ENCODE data around the gene ZNF546.
"Not testable (repeated sequence)": the region's sequence is repeated elsewhere in the genome, so short reads cannot be mapped to it uniquely, and the experiment has no call there.

ZNF546 gene

DNA sequence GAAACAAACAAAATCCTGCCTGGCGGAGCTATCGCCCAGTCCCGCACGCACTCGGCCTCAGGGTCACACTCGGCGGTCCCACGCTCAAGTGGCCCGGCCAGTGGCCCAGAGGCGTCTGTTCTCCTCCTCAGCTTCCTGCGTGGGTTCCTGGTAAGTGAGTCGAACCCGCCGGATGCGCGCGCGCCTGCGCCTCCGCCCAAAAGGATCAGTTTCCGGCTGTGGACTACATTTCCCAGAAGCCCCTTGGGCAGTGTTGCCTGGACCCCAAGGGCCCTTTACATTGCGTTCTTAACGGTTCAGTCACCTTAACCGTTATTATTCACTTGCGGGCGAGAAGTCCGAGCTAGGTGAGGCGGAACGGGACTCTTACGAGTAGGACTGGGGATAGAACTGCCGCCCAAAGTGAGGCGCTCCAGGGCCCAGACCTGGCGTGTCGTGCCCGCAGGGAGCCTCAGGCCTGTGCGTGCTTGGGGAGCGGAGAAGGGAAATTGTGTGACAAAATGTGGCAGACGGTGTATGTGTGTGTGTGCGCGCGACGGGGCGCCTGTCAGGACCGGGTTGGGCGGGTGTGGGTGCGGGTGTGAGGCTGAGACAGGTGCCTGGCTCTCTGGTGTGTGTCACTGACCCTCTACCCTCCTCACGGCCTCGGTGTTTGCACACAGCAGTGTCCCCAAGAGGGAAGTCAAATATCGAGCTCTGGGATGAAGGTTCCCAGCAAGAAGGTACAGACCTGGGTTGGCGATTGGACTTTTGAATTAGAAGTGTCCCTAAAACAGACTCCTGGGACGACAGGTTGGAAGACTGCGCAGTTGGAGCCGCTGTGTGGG lies at the start of gene ZNF546:
TSS of gene ZNF546 (plus strand) at position 250 of the 827 bp plus-strand sequence. CDS start 1,267 bp downstream, outside the sequence.
- FAIRE-seq, result peak; percentile 56

DNA sequence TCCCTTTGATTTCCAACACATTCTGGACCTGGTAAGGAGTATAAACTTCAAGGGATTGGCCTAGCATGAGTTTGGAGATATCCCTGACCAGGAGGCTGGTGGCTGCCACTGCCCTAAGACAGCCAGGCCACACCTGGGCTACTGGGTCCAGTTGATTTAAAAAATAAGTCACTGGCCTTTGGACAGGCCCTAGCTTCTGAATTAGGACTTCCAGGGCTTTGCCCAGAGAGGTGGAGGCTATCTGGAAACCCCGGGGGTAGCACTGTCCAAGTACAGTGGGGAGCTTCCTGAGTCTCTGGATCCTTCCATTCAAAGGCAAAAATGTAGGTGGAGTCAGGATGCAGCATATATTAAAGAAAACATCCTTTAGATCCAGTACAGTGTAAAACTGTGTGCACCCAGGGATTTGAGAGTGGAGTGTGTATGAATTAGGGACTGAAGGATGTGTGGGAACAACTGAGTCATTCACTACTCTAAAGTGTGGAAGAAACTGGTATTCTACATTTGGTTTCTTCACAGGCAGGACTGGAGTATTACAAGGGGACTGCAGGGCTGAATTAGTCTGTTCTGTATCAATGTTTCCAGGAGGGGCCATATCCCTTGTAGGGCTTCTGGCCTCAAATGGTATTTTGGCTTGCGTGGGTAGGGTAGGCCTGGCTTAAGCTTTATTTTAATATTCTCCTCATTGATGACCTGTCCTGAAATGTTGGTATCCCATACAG lies 47.7 kb upstream of the ZNF546 start:
- no peak for FAIRE-seq

DNA sequence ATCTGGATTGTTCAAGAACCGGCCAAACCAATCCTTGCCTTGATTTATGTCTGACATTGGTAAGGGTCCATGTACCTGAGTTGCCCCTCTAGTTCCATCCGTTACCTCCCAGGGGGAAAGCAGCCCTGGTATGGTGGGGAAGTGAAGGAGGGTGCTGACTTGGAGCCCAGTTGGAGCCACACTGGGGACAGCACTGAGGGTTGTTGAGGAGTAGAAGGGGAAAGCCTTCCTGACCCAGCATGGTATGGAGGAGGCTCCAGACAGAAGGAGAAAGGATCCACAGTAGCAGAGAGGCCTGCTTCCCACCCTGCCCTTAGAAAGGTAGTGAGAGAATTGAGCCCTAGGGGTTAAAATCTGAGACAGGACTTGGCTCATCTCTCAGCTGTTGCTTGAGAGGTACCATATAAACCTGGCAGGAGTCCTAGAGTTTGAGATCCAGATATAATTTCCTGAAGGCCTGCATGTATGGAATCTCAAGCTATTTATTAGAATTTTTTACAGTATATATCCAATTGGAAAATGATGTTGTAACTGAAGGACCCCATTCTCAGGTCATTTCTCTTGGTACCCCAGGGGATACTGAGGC lies 45.7 kb upstream of the ZNF546 start:
- FAIRE-seq, result no peak

DNA sequence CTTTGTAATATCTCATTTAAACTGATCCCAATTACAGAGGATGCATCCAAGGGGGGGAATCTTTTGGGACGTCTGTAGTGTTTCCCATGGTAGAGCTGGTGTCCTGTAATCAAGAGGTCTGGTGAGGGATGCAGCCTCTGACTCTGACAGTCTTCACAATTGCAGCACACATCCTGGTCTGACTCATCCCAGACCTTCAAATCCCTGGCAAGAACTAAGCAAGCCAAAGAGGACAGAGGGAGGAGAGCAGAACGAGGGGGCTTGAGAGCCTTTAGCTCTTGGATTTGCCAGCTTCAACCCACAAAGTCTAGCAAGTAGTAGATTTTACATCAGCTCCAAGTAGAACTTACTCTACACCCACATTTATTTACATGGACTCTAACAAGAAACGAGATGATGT lies 45.2 kb upstream of the ZNF546 start:
- FAIRE-seq, result no peak

DNA sequence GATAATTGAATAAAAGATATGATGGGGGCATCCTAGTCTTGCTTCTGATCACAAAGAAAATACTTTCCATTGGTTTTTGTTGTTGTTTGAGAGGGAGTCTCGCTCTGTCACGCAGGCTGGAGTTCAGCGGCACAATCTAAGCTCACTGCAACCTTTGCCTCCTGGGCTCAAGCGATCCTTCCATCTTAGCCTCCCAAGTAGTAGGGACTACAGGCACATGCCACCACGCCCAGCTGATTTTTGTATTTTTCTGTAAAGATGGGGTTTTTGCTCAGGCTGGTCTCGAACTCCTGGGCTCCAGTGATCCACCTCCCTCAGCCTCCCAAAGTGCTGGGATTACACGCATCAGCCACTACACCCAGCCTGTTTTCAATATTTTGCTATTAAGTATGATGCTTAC lies 42.9 kb upstream of the ZNF546 start:
- no peak for FAIRE-seq

DNA sequence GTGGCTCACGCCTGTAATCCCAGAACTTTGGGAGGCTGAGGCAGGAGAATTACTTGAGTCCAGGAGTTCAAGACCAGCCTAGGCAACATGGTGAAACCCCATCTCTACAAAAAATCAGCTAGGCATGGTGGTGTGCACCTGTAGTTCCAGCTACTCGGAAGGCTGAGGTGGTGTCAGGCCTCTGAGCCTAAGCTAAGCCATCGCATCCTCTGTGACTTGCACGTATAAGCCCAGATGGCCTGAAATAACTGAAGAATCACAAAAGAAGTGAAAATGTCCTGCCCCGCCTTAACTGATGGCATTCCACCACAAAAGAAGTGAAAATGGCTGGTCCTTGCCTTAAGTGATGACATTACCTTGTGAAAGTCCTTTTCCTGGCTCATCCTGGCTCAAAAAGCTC lies 39.0 kb upstream of the ZNF546 start:
- not testable (repeated sequence) for FAIRE-seq

DNA sequence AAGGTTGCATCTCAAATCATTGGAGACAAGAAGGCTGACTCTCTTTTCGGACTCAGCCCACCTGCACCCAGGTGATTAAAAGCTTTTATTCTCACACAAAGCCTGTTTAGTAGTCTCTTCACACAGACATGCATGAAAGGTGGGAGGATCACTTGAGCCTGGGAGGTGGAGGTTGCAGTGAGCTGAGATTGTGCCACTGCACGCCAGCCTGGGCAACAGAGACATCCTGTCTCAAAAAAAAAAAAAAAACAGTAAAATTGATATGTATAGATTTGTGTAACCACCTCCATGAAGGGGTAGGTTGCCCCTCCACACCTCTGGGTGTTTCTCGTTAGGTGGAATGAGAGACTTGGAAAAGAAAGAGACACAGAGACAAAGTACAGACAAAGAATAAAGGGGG lies 37.9 kb upstream of the ZNF546 start:
- not testable (repeated sequence) for FAIRE-seq

DNA sequence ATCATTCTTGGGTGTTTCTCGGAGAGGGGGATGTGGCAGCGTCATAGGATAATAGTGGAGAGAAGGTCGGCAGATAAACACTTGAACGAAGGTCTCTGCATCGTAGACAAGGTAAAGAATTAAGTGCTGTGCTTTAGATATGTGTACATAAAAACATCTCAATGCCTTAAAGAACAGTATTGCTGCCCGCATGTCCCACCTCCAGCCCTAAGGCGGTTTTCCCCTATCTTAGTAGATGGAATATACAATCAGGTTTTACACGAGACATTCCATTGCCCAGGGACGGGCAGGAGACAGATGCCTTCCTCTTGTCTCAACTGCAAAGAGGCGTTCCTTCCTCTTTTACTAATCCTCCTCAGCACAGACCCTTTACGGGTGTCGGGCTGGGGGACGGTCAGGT lies 37.5 kb upstream of the ZNF546 start:
- FAIRE-seq, result not testable (repeated sequence)

DNA sequence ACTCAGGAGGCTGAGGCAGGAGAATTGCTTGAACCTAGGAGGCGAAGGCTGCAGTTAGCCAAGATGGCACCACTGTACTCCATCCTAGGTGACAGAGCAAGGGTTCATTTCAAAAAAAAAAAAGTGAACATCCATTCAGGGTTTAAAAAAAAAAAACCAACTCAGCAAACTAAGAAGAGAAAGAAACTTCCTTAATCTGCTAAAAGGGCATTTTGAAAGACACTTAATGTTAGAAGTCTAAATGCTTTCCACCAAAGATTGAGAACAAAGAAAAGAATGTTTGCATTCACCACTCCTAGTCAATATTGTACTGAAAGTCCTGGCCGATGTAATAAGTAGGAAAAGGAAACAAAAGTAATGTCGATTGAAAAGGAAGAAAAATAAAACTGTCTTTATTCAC lies 33.0 kb upstream of the ZNF546 start:
- no peak for FAIRE-seq

DNA sequence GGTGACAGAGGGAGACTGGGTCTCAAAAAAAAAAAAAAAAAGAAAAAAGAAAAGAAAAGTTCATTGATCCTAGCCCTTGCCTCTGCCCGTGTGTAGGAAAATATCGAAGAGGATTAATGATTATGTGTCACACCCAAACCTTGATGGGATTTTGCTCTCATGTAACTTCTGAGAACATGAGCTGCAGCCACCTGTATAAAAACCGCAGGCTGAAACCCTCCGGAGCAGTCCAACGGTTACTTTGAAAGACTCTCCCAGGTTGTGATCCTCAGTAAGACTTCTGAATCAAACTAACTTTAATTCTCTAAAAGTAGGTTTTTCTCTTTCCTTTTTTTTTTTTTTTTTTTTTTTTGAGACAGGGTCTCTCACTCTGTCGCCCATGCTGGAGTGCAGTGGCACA lies 30.2 kb upstream of the ZNF546 start:
- no peak for FAIRE-seq

DNA sequence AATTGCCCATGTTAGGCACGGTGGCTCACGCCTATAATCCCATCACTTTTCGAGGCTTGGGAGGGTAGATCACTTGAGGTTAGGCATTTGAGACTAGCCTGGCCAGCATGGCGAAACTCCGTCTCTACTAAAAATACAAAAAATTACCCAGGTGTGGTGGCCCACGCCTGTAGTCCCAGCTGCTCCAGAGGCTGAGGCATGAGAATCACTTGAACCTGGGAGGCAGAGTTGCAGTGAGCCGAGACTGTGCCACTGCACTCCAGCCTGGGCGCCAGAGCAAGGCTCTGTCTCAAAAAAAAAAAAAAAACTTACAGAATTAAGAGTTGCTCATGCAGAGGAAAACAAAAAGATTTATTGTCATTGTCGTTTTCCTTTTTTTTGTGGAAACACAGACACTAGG lies 29.3 kb upstream of the ZNF546 start:
- no peak for FAIRE-seq

DNA sequence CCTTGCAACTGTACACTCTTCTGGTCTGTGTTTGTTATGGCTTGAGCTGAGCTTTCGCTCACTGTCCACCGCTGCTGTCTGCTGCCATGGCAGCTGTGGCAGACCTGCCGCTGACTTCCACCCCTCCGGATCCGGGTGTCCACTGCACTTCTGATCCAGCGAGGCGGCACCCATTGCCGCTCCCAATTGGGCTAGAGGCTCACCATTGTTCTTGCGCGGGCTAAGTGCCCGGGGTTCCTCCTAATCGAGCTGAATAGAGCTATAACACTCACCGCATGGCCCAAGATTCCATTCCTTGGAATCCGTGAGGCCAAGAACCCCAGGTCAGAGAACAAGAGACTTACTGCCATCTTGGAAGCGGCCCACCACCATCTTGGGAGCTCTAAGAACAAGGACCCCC lies 28.1 kb upstream of the ZNF546 start:
- FAIRE-seq, result no peak

DNA sequence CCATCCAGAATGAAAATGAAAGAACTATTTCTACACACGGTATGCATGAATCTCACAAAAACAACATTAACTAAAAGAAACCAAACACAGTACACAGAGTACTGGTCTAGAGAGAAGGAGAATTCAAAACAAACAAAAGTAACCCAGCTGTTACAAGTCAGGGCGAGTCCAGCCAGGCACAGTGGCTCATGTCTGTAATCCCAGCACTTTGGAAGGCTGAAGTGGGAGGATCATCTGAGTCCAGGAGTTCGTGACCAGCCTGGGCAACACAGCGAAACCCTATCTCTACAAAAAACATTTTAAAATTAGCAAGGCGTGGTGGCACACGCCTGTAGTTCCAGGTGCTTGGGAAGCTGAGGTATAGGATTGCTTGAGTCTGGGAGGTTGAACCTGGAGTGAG lies 27.6 kb upstream of the ZNF546 start:
- FAIRE-seq, result no peak

DNA sequence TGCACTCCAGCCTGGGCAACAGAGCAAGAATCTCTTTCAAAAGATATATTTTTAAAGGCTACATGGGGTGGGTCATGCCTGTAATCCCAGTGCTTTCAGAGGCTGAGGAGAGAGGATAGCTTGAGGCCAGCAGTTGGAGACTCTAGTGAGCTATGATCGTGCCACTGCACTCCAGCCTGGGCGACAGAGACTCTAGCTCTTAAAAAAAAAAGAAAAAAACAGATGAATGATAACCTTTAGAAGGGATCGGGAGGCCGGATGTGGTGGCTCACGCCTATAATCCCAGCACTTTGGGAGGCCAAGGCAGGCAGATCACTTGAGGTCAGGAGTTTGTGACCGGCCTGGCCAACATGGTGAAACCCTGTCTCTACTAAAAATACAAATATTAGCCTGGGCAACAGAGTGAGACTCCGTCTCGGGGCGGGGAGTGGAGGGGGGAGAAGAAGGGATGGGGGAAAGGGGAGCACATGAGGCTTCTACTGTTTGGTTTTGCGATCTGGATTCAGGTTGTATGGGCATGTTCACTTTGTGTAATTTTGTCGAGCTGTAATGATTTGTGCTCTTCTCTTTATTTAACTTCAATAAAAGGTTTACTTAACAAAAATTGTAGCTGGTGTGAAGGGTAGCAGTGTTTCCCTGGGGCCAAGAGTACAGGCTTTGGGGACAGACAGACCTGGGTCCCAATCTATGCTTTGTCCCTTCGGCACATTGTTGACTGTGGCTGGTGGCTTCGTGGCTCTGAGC lies 27.0 kb upstream of the ZNF546 start:
- no peak for FAIRE-seq

DNA sequence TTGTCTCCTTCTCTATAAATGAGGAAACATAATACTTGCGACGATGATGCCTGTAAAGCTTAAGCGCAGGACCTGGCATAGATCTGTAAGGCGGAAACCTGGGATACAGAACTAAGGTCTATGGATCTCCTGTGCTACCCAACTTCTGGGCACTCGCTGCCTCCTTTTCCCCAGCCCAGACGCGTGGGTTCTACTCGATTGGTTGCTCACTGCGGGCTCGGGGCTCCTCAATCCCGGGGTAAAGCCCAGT lies 26.5 kb upstream of the ZNF546 start:
- no peak for FAIRE-seq

DNA sequence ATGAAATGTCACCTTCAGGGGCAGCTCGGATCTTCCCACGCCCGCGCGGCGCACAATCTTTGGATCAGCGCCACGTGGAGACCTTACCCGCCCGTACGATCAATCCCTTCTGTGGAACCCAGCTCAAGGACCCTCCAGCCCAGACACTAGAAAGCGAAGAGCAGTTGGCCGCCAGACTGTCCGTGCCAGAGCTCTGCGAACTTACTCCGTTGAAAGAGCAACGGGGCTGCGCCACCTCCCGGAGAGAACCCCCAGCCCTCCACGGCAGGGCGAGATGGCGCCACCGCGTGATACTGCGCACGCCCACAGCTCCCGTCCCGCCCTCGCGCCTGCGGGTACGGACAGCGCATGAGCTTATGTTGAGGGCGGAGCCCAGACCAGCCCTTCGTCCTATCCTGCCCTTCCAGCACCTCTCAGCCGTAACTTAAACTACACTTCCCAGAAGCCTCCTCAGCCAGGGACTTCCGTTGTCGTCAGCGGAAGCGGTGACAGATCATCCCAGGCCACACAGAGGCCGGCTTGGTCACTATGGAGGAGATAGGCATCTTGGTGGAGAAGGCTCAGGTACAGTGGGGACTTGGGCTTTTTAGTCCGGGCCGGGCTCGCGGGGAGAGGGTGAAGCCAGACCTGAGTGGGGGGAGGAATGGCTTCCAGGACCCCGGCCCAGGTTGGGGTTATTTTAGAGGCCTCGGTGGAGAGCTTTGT lies 26.0 kb upstream of the ZNF546 start, which contains the start of gene PSMC4:
TSS of gene PSMC4 (plus strand) at position 491 of the 705 bp plus-strand sequence. CDS start at position 529, 38 bp downstream.
- FAIRE-seq, result peak; percentile 99

DNA sequence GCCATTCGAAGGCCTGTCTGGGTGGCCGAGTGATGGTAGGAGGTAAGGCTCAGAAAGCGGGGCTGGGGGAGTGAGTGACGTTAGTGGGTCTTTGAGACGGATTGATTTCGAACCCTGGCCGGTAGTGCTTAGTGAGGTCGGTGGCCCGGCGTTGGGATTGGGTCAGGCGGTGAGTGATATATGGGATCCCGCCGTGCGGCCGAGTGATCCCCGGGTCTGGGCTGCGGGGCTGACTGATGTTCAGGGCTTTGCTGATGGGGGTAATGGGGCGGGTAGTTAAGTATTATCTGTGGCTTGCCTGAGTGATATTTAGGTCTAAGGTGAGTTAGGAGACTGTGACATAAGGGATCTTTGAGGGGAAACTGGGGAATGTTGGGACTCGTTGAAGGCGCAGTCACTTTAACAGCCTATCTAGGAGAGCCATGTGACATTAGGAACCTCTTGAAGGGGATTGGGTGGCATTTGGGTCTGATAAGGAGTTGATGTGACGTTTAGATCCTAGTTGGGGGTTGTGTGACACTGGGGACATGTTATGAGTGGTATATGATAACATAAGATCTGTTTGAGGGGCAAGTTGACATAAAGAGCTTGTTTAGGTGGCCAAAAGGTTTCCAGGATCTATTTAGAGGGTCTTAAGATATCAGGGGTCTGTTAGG lies 25.4 kb upstream of the ZNF546 start:
- no peak for FAIRE-seq

DNA sequence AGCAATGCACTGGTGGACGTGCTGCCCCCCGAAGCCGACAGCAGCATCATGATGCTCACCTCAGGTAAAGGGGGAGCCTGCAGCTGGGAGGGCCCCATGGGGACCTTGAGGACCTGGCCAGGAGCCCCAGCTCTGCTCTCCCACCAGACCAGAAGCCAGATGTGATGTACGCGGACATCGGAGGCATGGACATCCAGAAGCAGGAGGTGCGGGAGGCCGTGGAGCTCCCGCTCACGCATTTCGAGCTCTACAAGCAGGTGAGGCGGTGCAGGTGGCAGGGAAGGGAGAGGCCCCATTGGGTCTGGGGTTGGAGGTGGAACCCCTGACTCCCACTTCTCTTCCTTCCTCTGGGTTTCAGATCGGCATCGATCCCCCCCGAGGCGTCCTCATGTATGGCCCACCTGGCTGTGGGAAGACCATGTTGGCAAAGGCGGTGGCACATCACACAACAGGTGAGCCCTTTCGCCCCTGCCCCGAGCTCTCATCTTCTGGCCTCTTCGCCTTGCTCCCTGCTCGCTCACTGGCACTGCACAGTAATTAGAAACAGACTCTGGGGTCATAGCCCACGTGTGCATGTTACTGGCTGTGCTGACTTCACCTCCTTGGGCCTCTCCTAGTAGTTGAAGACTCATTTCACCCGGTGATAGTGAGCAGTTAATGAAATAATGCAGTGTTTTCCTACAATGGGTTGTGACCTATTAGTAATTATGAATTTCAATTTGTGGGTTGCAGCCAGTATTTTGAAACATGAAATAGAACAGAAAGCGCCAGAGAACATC lies 22.3 kb upstream of the ZNF546 start:
- no peak for FAIRE-seq

DNA sequence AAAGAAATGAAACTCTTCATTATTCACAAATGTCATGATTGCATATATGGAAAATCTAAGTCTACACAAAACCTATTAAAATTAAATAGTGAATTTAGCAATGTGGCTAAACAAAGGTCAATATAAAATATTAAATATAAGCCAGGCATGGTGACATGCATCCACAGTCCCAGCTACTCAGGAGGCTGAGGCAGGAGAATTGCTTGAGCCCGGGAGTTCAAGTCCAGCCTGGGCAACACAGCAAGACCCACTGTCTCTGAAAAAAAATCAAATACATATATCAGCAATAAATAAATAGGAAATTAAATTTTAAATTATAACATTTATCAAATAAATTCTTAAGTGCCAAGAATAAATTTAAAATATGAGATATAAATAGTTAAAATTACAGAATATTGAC lies 14.0 kb upstream of the ZNF546 start:
- FAIRE-seq, result no peak

DNA sequence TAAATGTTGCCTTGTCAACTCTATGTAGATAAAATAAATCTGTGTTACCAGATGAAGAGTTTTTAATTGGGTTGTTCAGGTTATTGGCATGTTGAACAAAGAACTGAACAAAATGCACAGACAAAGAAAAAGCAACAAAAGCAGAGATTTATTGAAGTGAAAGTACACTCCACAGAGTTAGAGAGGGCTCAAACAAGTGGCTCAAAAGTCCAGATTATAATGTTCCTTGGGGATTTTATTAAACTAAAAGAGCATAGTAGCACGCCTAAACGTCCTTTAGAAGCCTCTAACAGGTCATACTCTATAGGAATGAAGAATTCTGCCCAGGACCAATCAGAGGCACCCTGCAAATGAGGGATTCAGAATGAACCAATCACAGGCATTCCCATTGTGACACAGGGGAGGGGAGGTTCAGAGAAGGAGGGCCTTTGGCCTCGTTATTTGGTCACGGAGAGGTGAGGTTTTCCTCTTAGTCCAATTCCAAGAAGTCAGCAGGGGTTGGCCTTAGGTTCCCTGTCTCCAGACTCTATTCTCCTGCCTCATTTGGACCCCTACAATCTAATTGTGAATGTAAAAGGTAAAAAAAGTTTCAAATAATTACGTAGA lies 13.1 kb upstream of the ZNF546 start:
- no peak for FAIRE-seq

DNA sequence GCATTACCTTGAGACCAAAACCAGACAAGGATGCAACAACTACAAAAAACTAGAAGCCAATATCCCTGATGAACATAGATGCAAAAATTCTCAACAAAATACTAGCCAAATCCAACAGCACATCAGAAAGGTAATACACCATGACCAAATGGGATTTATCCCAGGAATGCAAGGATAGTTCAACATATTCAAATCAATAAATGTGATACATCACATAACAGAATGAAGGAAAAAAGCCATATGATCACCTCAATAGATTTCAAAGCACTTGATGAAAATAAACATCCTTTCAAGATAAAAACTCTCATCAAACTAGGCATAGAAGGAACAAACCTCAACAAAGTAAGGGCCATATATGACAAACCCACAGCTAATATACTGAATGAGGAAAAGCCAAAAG lies 10.2 kb upstream of the ZNF546 start:
- no peak for FAIRE-seq
